Osteocyte (in vitro differentiated cells): ENCODE results near the gene SNCG. TPM values are rescaled to one million over a fixed set of nuclear protein-coding genes. Genes with fewer than 3 reads are reported as not detected.
A peak's percentile ranks its signal among the peaks of the same experiment; 100 is the strongest.

Source experiments
- DNase-seq: peaks from one replicate; pipeline ENCODE4 v3.0.0; 2021; ENCODE audit warnings: mixed read lengths; ENCODE audit not compliant: unreplicated experiment; ENCODE audit errors: extremely low spot score
- H3K27ac Mint-ChIP-seq: one replicate; pipeline ENCODE4 v1.8.0; 2021; ENCODE audit warnings: mild to moderate bottlenecking, mixed read lengths; ENCODE audit not compliant: unreplicated experiment
- H3K27me3 Mint-ChIP-seq: one replicate; pipeline ENCODE4 v1.8.0; 2021; ENCODE audit warnings: mixed read lengths; ENCODE audit not compliant: unreplicated experiment
- H3K36me3 Mint-ChIP-seq: one replicate; pipeline ENCODE4 v1.8.0; 2021; ENCODE audit warnings: mixed read lengths; ENCODE audit not compliant: unreplicated experiment
- H3K4me1 Mint-ChIP-seq: one replicate; pipeline ENCODE4 v1.8.0; 2021; ENCODE audit warnings: mixed read lengths; ENCODE audit not compliant: unreplicated experiment
- H3K4me3 Mint-ChIP-seq: one replicate; pipeline ENCODE4 v1.8.0; 2021; ENCODE audit warnings: mild to moderate bottlenecking, moderate library complexity, mixed read lengths; ENCODE audit not compliant: unreplicated experiment
- H3K9me3 Mint-ChIP-seq: one replicate; pipeline ENCODE4 v1.8.0; 2021; ENCODE audit warnings: mixed read lengths; ENCODE audit not compliant: unreplicated experiment
- total RNA-seq: library from RNA; stranded (reverse); gene quantifications from 2 replicates; pipeline ENCODE4 v1.2.1, GENCODE V29; 2021
- TF ChIP-seq, protein P1 (sequence below): fragments of 200-600 bp; sonication (generic); IDR thresholded peaks from 2 replicates; pipeline ENCODE4 v1.5.0; 2021; ENCODE audit warnings: antibody characterized with exemption, mild to moderate bottlenecking, moderate library complexity

The SNCG gene
- total RNA-seq, 1 donor from 2014 or later, result not detected

DNA sequence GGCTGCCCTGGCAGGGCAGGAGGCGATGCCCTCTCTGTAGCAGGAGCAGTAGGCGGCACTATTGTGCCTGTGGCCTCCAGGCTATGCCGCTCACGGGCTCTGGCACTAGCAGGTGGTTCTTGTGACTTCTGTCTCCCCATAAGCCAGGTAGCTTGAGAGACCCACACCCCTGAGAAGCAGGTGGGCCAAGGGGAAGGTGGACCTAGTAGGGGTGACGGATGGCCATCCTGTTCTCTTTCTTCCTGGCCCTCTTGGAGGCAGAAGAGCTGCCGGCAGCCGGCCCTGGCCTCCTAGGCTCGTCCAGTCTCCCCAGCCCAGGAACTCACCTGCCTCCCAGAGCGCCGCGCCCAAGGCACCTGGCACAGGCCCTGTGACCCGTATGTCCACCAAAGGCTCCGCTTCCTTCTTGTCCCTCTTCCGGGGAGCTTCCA lies 16.4 kb upstream of the SNCG start:
- Mint-ChIP-seq H3K27ac (no peak overlapping the region), H3K36me3 (no peaks in the 10 kb centered on the region), H3K4me3 (no peak overlapping the region), H3K4me1 (peaks cover 16% of the 10 kb centered on the region), H3K9me3 (no peaks in the 10 kb centered on the region), H3K27me3 (peaks cover 5% of the 10 kb centered on the region)
- DNase-seq, result peak; percentile 76
- TF ChIP-seq, protein P1, sequence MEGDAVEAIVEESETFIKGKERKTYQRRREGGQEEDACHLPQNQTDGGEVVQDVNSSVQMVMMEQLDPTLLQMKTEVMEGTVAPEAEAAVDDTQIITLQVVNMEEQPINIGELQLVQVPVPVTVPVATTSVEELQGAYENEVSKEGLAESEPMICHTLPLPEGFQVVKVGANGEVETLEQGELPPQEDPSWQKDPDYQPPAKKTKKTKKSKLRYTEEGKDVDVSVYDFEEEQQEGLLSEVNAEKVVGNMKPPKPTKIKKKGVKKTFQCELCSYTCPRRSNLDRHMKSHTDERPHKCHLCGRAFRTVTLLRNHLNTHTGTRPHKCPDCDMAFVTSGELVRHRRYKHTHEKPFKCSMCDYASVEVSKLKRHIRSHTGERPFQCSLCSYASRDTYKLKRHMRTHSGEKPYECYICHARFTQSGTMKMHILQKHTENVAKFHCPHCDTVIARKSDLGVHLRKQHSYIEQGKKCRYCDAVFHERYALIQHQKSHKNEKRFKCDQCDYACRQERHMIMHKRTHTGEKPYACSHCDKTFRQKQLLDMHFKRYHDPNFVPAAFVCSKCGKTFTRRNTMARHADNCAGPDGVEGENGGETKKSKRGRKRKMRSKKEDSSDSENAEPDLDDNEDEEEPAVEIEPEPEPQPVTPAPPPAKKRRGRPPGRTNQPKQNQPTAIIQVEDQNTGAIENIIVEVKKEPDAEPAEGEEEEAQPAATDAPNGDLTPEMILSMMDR, result no peak

DNA sequence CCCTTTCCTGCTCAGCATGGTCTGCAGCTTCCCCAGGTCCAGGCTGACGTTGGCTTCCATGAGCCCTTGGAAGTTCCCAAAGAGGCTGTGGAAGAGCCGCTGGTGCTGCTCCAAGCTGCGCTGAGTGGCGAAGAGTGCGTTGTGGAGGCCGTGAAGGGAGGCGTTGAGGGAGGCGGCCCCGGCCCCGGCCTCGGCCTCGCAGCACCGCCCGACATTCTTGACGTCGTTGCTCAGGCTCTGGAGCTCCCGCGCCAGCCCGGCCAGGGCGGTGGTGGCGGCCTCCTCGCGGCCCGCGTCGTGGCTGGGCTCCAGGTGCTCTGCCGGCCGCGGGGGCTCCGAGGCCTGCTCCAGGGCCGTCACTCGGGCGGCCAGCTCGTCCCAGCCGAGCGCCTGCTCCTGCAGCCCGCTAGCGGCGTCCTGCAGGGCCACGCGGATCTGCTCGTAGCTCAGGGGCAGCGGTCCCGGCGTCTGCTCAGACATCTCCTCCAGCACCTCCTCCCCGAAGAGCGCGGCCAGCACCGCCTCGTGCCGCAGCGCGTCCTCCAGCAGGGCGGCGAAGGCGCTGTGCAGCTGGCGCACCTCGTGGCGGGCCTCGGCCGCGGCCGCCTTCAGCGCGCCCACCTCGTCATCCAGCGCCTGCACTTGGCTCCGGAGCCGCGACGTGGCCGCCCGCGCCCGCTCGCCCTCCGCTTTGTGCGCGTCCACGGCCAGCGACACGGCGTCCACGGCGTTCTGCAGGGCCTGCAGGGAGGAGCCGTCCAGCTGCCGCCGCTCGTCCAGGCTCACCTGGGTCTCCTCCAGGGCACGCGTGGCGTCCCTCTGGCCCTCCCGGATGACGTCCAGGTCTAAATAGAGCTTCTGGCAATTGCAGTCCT lies 15.7 kb upstream of the SNCG start:
- no peaks in the 10 kb centered on the region for H3K9me3 Mint-ChIP-seq
- H3K27me3 Mint-ChIP-seq, result peaks cover 6% of the 10 kb centered on the region
- H3K27ac Mint-ChIP-seq, result no peak overlapping the region
- no peaks in the 10 kb centered on the region for H3K36me3 Mint-ChIP-seq
- peaks cover 9% of the 10 kb centered on the region for H3K4me1 Mint-ChIP-seq
- DNase-seq, result peak; percentile 83
- no peak overlapping the region for H3K4me3 Mint-ChIP-seq
- TF ChIP-seq, protein P1, result no peak

DNA sequence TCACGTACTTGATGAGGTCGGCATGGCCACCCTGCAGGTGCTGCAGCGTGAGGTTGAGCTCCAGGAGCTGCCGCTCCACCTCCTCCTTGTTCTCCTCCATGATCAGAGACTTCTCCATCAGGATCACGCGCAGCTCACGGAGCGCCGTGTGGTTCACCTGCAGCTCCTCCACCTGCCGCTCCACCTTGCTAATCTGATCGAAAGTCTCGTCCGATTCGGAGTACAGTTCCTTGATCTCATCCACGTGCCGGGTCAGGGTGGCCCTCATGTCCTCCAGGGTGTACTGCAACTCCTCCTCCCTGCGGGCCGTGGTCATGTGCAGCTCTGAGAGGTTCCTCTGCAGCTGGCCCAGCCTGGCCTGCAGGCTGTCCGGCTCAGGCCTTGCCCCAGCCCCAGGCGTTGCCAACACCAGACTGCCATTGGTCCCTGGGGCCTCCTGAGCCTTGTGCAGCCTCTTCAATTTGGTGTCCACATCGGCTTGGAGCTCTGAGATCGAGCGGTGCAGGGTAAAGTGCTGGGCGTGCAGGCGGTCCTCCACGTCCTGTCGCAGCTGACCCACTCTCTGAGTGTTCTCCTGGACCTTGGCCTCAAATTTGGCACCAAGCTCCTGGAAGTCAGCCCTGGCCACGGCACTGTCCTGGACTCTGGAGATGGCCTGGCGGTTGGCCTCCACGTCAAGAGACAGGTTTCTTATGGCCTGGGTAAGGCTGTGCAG lies 14.9 kb upstream of the SNCG start:
- peak; percentile 78 for DNase-seq
- H3K9me3 Mint-ChIP-seq, result no peaks in the 10 kb centered on the region
- H3K27ac Mint-ChIP-seq, result no peak overlapping the region

DNA sequence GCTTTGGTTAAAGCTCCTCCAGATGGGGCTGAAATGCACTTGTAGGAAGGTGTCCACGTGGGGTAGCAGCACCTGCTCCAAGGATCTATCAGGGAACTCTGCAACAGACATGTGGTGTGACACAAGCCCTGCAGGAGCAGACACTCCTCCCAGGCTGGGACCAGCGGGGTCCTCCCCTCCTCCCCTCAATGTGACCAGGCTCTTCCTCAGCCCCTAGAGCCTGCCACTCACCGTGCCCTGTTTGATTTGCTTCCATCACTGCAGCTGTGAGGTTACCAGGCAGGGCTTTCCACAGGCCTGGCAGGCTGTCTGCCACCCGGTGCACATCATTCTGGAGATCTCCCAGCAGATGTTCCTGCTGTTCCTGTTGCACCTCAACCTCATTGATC lies 14.4 kb upstream of the SNCG start:
- TF ChIP-seq, protein P1, result no peak
- Mint-ChIP-seq H3K9me3 (no peaks in the 10 kb centered on the region), H3K36me3 (peaks cover 5% of the 10 kb centered on the region), H3K27me3 (peaks cover 17% of the 10 kb centered on the region), H3K27ac (no peak overlapping the region), H3K4me1 (peaks cover 9% of the 10 kb centered on the region), H3K4me3 (no peak overlapping the region)
- peak; percentile 73 for DNase-seq

More for the DNA sequence above, 14.9 kb upstream of the SNCG start:
- Mint-ChIP-seq H3K4me1 (peaks cover 9% of the 10 kb centered on the region), H3K27me3 (peaks cover 12% of the 10 kb centered on the region), H3K36me3 (peaks cover 5% of the 10 kb centered on the region), H3K4me3 (no peak overlapping the region)
- TF ChIP-seq, protein P1, result no peak

DNA sequence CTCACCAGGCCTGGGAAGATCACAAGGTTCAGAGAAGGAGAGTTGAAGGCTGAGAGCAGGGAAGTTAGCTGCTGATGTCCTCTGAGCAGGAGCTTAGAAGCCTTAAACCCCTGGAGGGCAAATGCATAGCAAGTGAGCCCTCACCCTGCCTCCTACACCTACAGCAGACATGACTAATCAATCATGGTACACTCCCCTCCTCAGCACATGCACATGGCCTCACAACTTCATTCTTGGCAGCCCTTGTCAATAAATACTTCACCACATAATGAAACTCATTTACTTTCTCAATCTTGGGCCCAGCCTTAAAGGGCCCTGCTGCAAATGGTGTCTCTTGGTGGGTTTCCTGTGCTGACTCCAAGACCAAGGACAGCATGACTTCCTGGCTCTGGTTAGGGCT lies 13.9 kb upstream of the SNCG start:
- H3K9me3 Mint-ChIP-seq, result no peaks in the 10 kb centered on the region
- no peak overlapping the region for H3K4me3 Mint-ChIP-seq
- peaks cover 17% of the 10 kb centered on the region for H3K27me3 Mint-ChIP-seq
- H3K27ac Mint-ChIP-seq, result no peak overlapping the region
- peaks cover 8% of the 10 kb centered on the region for H3K4me1 Mint-ChIP-seq
- TF ChIP-seq, protein P1, result no peak
- DNase-seq, result peak; percentile 34
- H3K36me3 Mint-ChIP-seq, result peaks cover 5% of the 10 kb centered on the region
